Prostate gland (tissue), 2 donors: ENCODE results near the gene PRRT1B. TPM values are rescaled to one million over a fixed set of nuclear protein-coding genes. Genes with fewer than 3 reads are reported as not detected.
"Not testable (repeated sequence)": the region's sequence is repeated elsewhere in the genome, so short reads cannot be mapped to it uniquely, and the experiment has no call there.

ENCODE experiments used
- DNase-seq: peaks from one replicate; pipeline ENCODE4 v3.0.0-alpha.2; 2019; ENCODE audit warnings: low spot score
- H3K27ac ChIP-seq, 2 donors: fragments of 200-600 bp; sonication (generic); 2 replicates each; pipeline ENCODE4 v1.5.1; 2017 to 2019
- H3K27me3 ChIP-seq: fragments of 200-600 bp; sonication (generic); replicated peaks from 2 replicates; pipeline ENCODE4 v1.5.1; 2019; ENCODE audit not compliant: insufficient read depth
- H3K36me3 ChIP-seq, 2 donors: fragments of 200-600 bp; sonication (generic); 1 replicate in 1 of 2; 2 replicates in 1 of 2; pipeline versions ENCODE4 v1.5.1 to v1.8.1; 2017 to 2019
- H3K4me1 ChIP-seq: fragments of 200-600 bp; sonication (generic); replicated peaks from 2 replicates; pipeline ENCODE4 v1.5.1; 2019
- H3K4me3 ChIP-seq, 2 donors: fragments of 200-600 bp; sonication (generic); 2 replicates each; pipeline ENCODE4 v1.5.1; 2017 to 2019
- H3K9me3 ChIP-seq: fragments of 200-600 bp; sonication (generic); 2 replicates; pipeline ENCODE4 v1.5.1; 2017
- CTCF ChIP-seq, 4 experiments: fragments of 200-600 bp in 2 of 4; fragments of 450-650 bp in 2 of 4; sonication (generic) in 2 of 4; IDR thresholded peaks; 1 replicate in 3 of 4; 2 replicates in 1 of 4; pipeline ENCODE4 v1.5.1; 2016 to 2019; ENCODE audit warnings: antibody characterized with exemption in 4 of 4, mild to moderate bottlenecking in 2 of 4, moderate library complexity in 2 of 4
- POLR2A ChIP-seq: fragments of 450-650 bp; IDR thresholded peaks from one replicate; pipeline ENCODE4 v1.6.1; 2016; ENCODE audit warnings: antibody characterized with exemption, mild to moderate bottlenecking
- POLR2AphosphoS5 ChIP-seq: sonication (generic); formaldehyde crosslinking; IDR thresholded peaks from one replicate; pipeline ENCODE4 v1.6.1; 2017; ENCODE audit warnings: antibody characterized with exemption
- WGBS: methylation state at CpG from one replicate; pipeline ENCODE4 v1.1.5; 2018; 5-methylcytosine and 5-hydroxymethylcytosine counted together
- intact Hi-C: fragments of 100-400 bp; cut with DNase I; formaldehyde crosslinking; loops from one replicate; pipeline ENCODE4 v1.14.2; 2022
- total RNA-seq, 2 donors: library from RNA; depleted of rRNA; stranded (reverse); fragments of >200 nt; gene quantifications; one replicate each; pipeline ENCODE4 v1.1.0, GENCODE V29; 2016

The PRRT1B gene
- total RNA-seq, 2 donors from 2014 or later = 3.7 to 25.4 TPM

GRCh38 chr9:131505012-131505411 is 40.3 kb upstream of the PRRT1B start:
- no peaks in the 10 kb centered on the region for H3K9me3 ChIP-seq
- no peaks in the 10 kb centered on the region for H3K27me3 ChIP-seq
- H3K36me3 ChIP-seq = no peaks in the 10 kb centered on the region
- no peaks in the 10 kb centered on the region for H3K4me1 ChIP-seq
- DNase-seq = no peak
- no peak overlapping the region for H3K4me3 ChIP-seq
- intact Hi-C loops = no loop called here
- TF ChIP-seq CTCF (IDR thresholded peaks at IDR 0.05) (no peak), POLR2AphosphoS5 (no peak), POLR2A (no peak)
- H3K27ac ChIP-seq = no peak overlapping the region
- WGBS = 91% methylated on average over 8 of the region's 8 CpGs

GRCh38 chr9:131511416-131511815 is 33.9 kb upstream of the PRRT1B start:
- Histone ChIP-seq H3K4me3 (no peak overlapping the region), H3K27me3 (no peaks in the 10 kb centered on the region), H3K36me3 (peaks cover 0 to 21% of the 10 kb centered on the region in 2 donors), H3K9me3 (no peaks in the 10 kb centered on the region), H3K4me1 (no peaks in the 10 kb centered on the region), H3K27ac (no peak overlapping the region)
- no peak for TF ChIP-seq POLR2A
- TF ChIP-seq CTCF (IDR thresholded peaks at IDR 0.05) = no peak
- TF ChIP-seq POLR2AphosphoS5 = no peak
- intact Hi-C loops = loop anchor here (10.0 kb wide), 1 partner anchor 233 kb away; the partner anchor contains the start of gene RAPGEF1
- no peak for DNase-seq
- WGBS = 63% methylated on average over 7 of the region's 7 CpGs

- H3K36me3 ChIP-seq = peaks cover 0 to 25% of the 10 kb centered on the region in 2 donors
- DNase-seq = no peak
- H3K9me3 ChIP-seq = no peaks in the 10 kb centered on the region
- H3K27me3 ChIP-seq = no peaks in the 10 kb centered on the region
- intact Hi-C loops = loop anchor here (10.0 kb wide), 1 partner anchor 233 kb away; the partner anchor contains the start of gene RAPGEF1
- no peak overlapping the region for H3K4me3 ChIP-seq
- 96% methylated on average over 6 of the region's 6 CpGs for WGBS
- no peak overlapping the region for H3K27ac ChIP-seq
- no peaks in the 10 kb centered on the region for H3K4me1 ChIP-seq
- no peak for TF ChIP-seq CTCF (IDR thresholded peaks at IDR 0.05)
- no peak for TF ChIP-seq POLR2A
- TF ChIP-seq POLR2AphosphoS5 = no peak
Observed at GRCh38 chr9:131511880-131512279, 33.4 kb upstream of the PRRT1B start.

- 93% methylated on average over 15 of the region's 15 CpGs for WGBS
- no peak overlapping the region for H3K27ac ChIP-seq
- H3K4me1 ChIP-seq = no peaks in the 10 kb centered on the region
- H3K4me3 ChIP-seq = no peak overlapping the region
- H3K36me3 ChIP-seq = peaks cover 0 to 25% of the 10 kb centered on the region in 2 donors
- no peak for TF ChIP-seq POLR2AphosphoS5
- no peak for TF ChIP-seq CTCF (IDR thresholded peaks at IDR 0.05)
- no peak for TF ChIP-seq POLR2A
- H3K27me3 ChIP-seq = no peaks in the 10 kb centered on the region
- no peaks in the 10 kb centered on the region for H3K9me3 ChIP-seq
- intact Hi-C loops = loop anchor here (10.0 kb wide), 1 partner anchor 232 kb away; the partner anchor contains the start of gene RAPGEF1
- no peak for DNase-seq
Observed at GRCh38 chr9:131513177-131513576, 32.1 kb upstream of the PRRT1B start.

GRCh38 chr9:131515559-131516031 is 29.7 kb upstream of the PRRT1B start:
- peaks cover 14 to 43% of the 10 kb centered on the region in 2 donors for H3K36me3 ChIP-seq
- not testable (repeated sequence) for H3K27ac ChIP-seq, DNase-seq, H3K4me3 ChIP-seq, H3K27me3 ChIP-seq, H3K4me1 ChIP-seq, H3K9me3 ChIP-seq
- 74% methylated on average over 8 of the region's 12 CpGs for WGBS
- intact Hi-C loops = loop anchor here (10.0 kb wide), 1 partner anchor 229 kb away; the partner anchor contains the start of gene RAPGEF1
